GM23338 (cell line): Measurements from ENCODE around the gene DACT2.

ENCODE experiments used
- CREB1 ChIP-seq: fragments of 250-450 bp; sonication (Bioruptor Pico); IDR thresholded peaks from 2 replicates; pipeline ENCODE4 v1.5.0; 2020; ENCODE audit warnings: low read depth, mild to moderate bottlenecking, moderate library complexity
- CTCF ChIP-seq, 2 experiments: fragments of 200-600 bp in 1 of 2; sonication (generic) in 1 of 2; conservative IDR thresholded peaks; 2 replicates each; pipeline versions ENCODE4 v1.5.1 to v1.6.1; 2016 to 2017; ENCODE audit warnings: antibody characterized with exemption in 2 of 2, low read depth in 2 of 2, mild to moderate bottlenecking in 2 of 2, moderate library complexity in 1 of 2
- ETS1 ChIP-seq: IDR thresholded peaks from 2 replicates; pipeline ENCODE4 v1.6.1; 2016; ENCODE audit warnings: antibody characterized with exemption
- EZH2 ChIP-seq: fragments of 200-600 bp; sonication (generic); IDR thresholded peaks from one replicate; pipeline ENCODE4 v1.8.0; 2017; ENCODE audit warnings: antibody characterized with exemption, mild to moderate bottlenecking, low read depth; ENCODE audit not compliant: unreplicated experiment
- EZH2phosphoT487 ChIP-seq: fragments of 200-600 bp; sonication (generic); IDR thresholded peaks from one replicate; pipeline ENCODE4 v1.8.1; 2018; ENCODE audit warnings: antibody characterized with exemption; ENCODE audit not compliant: unreplicated experiment
- JUNB ChIP-seq: IDR thresholded peaks from one replicate; pipeline ENCODE4 v1.6.1; 2016; ENCODE audit warnings: antibody characterized with exemption; ENCODE audit not compliant: unreplicated experiment
- NANOG ChIP-seq: IDR thresholded peaks from 2 replicates; pipeline ENCODE4 v1.6.1; 2016; ENCODE audit warnings: antibody characterized with exemption, borderline replicate concordance
- POLR2AphosphoS5 ChIP-seq: IDR thresholded peaks from 2 replicates; pipeline ENCODE4 v1.6.1; 2016; ENCODE audit warnings: antibody characterized with exemption, low read depth
- REST ChIP-seq: IDR thresholded peaks from one replicate; pipeline ENCODE4 v1.6.1; 2018; ENCODE audit warnings: antibody characterized with exemption; ENCODE audit not compliant: unreplicated experiment
- STAT1 ChIP-seq: IDR thresholded peaks from one replicate; pipeline ENCODE4 v1.6.1; 2016; ENCODE audit warnings: antibody characterized with exemption; ENCODE audit not compliant: unreplicated experiment
- ZNF114 ChIP-seq: fragments of 250-450 bp; sonication (Bioruptor Pico); IDR thresholded peaks from 2 replicates; pipeline ENCODE4 v1.5.0; 2020; ENCODE audit warnings: mild to moderate bottlenecking, moderate library complexity
- ZNF331 ChIP-seq: fragments of 250-450 bp; sonication (Bioruptor Pico); IDR thresholded peaks from 2 replicates; pipeline ENCODE4 v1.5.0; 2020; ENCODE audit warnings: low read depth, mild to moderate bottlenecking, moderate library complexity
- ZNF462 ChIP-seq: fragments of 250-450 bp; sonication (Bioruptor Pico); IDR thresholded peaks from 2 replicates; pipeline ENCODE4 v1.5.0; 2020; ENCODE audit warnings: mild to moderate bottlenecking, moderate library complexity

- no peak for TF ChIP-seq POLR2AphosphoS5
- TF ChIP-seq EZH2phosphoT487, result no peak
- no peak for TF ChIP-seq CTCF (conservative IDR thresholded peaks at IDR 0.05; ENCODE audit: low read depth in 2 of 2)
- TF ChIP-seq REST, result no peak
- no peak for TF ChIP-seq ZNF114 (CRISPR knock-in tag)
- no peak for TF ChIP-seq JUNB
- TF ChIP-seq EZH2, result no peak
- TF ChIP-seq ZNF331 (CRISPR knock-in tag), result no peak
- TF ChIP-seq CREB1 (CRISPR knock-in tag), result no peak
- no peak for TF ChIP-seq ETS1
- no peak for TF ChIP-seq STAT1
- no peak for TF ChIP-seq NANOG
- TF ChIP-seq ZNF462 (CRISPR knock-in tag), result no peak
These were observed 10.8 kb upstream of the DACT2 start for GRCh38 chr6:168330403-168330802.
